HEK293 (cell line): ENCODE data around the gene RND1.
A peak's percentile ranks its signal among the peaks of the same experiment; 100 is the strongest.

Experiments used
- HOXA7 ChIP-seq: sonication (generic); formaldehyde crosslinking; IDR thresholded peaks from 2 replicates; pipeline ENCODE4 v1.8.1; 2022; ENCODE audit warnings: missing genetic modification reagents, borderline replicate concordance
- MYNN ChIP-seq: fragments of 450-650 bp; formaldehyde crosslinking; IDR thresholded peaks from 2 replicates; pipeline ENCODE4 v1.5.1; 2016; ENCODE audit warnings: missing biosample characterization, missing genetic modification characterization, borderline replicate concordance
- OSR2 ChIP-seq: fragments of 450-650 bp; formaldehyde crosslinking; IDR thresholded peaks from 2 replicates; pipeline ENCODE4 v1.5.1; 2016; ENCODE audit warnings: missing biosample characterization, missing genetic modification characterization
- PRDM10 ChIP-seq: fragments of 450-650 bp; formaldehyde crosslinking; IDR thresholded peaks from 2 replicates; pipeline ENCODE4 v1.5.1; 2016; ENCODE audit warnings: missing biosample characterization, missing genetic modification characterization
- SCRT2 ChIP-seq: fragments of 450-650 bp; formaldehyde crosslinking; IDR thresholded peaks from 2 replicates; pipeline ENCODE4 v1.5.1; 2016; ENCODE audit warnings: missing biosample characterization, missing genetic modification characterization
- ZBTB21 ChIP-seq: fragments of 450-650 bp; formaldehyde crosslinking; IDR thresholded peaks from 2 replicates; pipeline ENCODE4 v1.5.1; 2017; ENCODE audit warnings: missing biosample characterization, missing genetic modification characterization
- ZFHX2 ChIP-seq: fragments of 450-650 bp; formaldehyde crosslinking; conservative IDR thresholded peaks from 2 replicates; pipeline ENCODE4 v1.5.1; 2016; ENCODE audit warnings: missing biosample characterization, missing genetic modification characterization
- ZFP3 ChIP-seq: fragments of 450-650 bp; formaldehyde crosslinking; IDR thresholded peaks from 2 replicates; pipeline ENCODE4 v1.5.1; 2016; ENCODE audit warnings: low read depth, missing biosample characterization, missing genetic modification characterization
- ZIC2 ChIP-seq: fragments of 450-650 bp; formaldehyde crosslinking; IDR thresholded peaks from 2 replicates; pipeline ENCODE4 v1.5.1; 2016; ENCODE audit warnings: missing biosample characterization, missing genetic modification characterization
- ZNF133 ChIP-seq: fragments of 450-650 bp; formaldehyde crosslinking; IDR thresholded peaks from 2 replicates; pipeline ENCODE4 v1.5.1; 2016; ENCODE audit warnings: missing biosample characterization, missing genetic modification characterization
- ZNF221 ChIP-seq: fragments of 450-650 bp; formaldehyde crosslinking; IDR thresholded peaks from 2 replicates; pipeline ENCODE4 v1.5.1; 2017; ENCODE audit warnings: missing biosample characterization, missing genetic modification characterization, borderline replicate concordance
- ZNF302 ChIP-seq: fragments of 450-650 bp; formaldehyde crosslinking; IDR thresholded peaks from 2 replicates; pipeline ENCODE4 v1.5.1; 2016; ENCODE audit warnings: missing biosample characterization, missing genetic modification characterization, low read depth
- ZNF391 ChIP-seq: fragments of 450-650 bp; formaldehyde crosslinking; IDR thresholded peaks from 2 replicates; pipeline ENCODE4 v1.5.1; 2016; ENCODE audit warnings: low read depth, missing biosample characterization, missing genetic modification characterization, borderline replicate concordance
- ZNF560 ChIP-seq: fragments of 450-650 bp; formaldehyde crosslinking; IDR thresholded peaks from 2 replicates; pipeline ENCODE4 v1.5.1; 2017; ENCODE audit warnings: missing biosample characterization, missing genetic modification characterization, borderline replicate concordance
- ZNF561 ChIP-seq: fragments of 450-650 bp; IDR thresholded peaks from 2 replicates; pipeline ENCODE4 v1.5.1; 2018; ENCODE audit warnings: missing biosample characterization, missing genetic modification characterization, borderline replicate concordance
- ZNF624 ChIP-seq: fragments of 450-650 bp; formaldehyde crosslinking; IDR thresholded peaks from 2 replicates; pipeline ENCODE4 v1.5.1; 2017; ENCODE audit warnings: missing biosample characterization, missing genetic modification characterization
- ZNF629 ChIP-seq: fragments of 450-650 bp; formaldehyde crosslinking; IDR thresholded peaks from 2 replicates; pipeline ENCODE4 v1.5.1; 2017; ENCODE audit warnings: missing biosample characterization, missing genetic modification characterization
- ZNF660 ChIP-seq: fragments of 450-650 bp; IDR thresholded peaks from 2 replicates; pipeline ENCODE4 v1.5.1; 2018; ENCODE audit warnings: missing biosample characterization, mild to moderate bottlenecking, missing genetic modification characterization
- ZNF664 ChIP-seq: fragments of 450-650 bp; formaldehyde crosslinking; IDR thresholded peaks from 2 replicates; pipeline ENCODE4 v1.5.1; 2016; ENCODE audit warnings: missing biosample characterization, missing genetic modification characterization
- ZNF692 ChIP-seq: fragments of 450-650 bp; formaldehyde crosslinking; IDR thresholded peaks from 2 replicates; pipeline ENCODE4 v1.5.1; 2016; ENCODE audit warnings: missing biosample characterization, missing genetic modification characterization
- ZNF837 ChIP-seq: fragments of 450-650 bp; formaldehyde crosslinking; IDR thresholded peaks from 2 replicates; pipeline ENCODE4 v1.5.1; 2016; ENCODE audit warnings: missing biosample characterization, missing genetic modification characterization
- ZSCAN16 ChIP-seq: fragments of 450-650 bp; formaldehyde crosslinking; IDR thresholded peaks from 2 replicates; pipeline ENCODE4 v1.5.1; 2016; ENCODE audit warnings: missing biosample characterization, missing genetic modification characterization
- ZSCAN30 ChIP-seq: fragments of 450-650 bp; IDR thresholded peaks from 2 replicates; pipeline ENCODE4 v1.5.1; 2018; ENCODE audit warnings: missing biosample characterization, mild to moderate bottlenecking, missing genetic modification characterization, moderate library complexity
- TF ChIP-seq, protein P1 (sequence below): fragments of 450-650 bp; formaldehyde crosslinking; IDR thresholded peaks from 2 replicates; pipeline ENCODE4 v1.5.1; 2017; ENCODE audit warnings: missing biosample characterization, missing genetic modification characterization
- TF ChIP-seq, protein P2 (sequence below): fragments of 450-650 bp; formaldehyde crosslinking; IDR thresholded peaks from 2 replicates; pipeline ENCODE4 v1.5.1; 2016; ENCODE audit warnings: missing biosample characterization, missing genetic modification characterization
- TF ChIP-seq, protein P3 (sequence below): fragments of 450-650 bp; formaldehyde crosslinking; conservative IDR thresholded peaks from 2 replicates; pipeline ENCODE4 v1.5.1; 2016; ENCODE audit warnings: low read depth, missing biosample characterization, missing genetic modification characterization

The RND1 gene

GRCh38 chr12:48815126-48816110 lies 50.3 kb downstream of the RND1 start (continued):
- TF ChIP-seq ZNF692 (peak; percentile 56; the same call in 1 of the 2 replicates), ZNF221 (tag by site-specific recombination) (no peak), ZSCAN30 (tag by site-specific recombination) (peak; percentile 44; the same call in 1 of the 2 replicates), ZNF302 (tag by site-specific recombination) (no peak), ZNF664 (tag by site-specific recombination) (no peak), ZSCAN16 (no peak), ZBTB21 (tag by site-specific recombination) (no peak), SCRT2 (tag by site-specific recombination) (no peak), ZNF560 (tag by site-specific recombination) (no peak), ZNF133 (tag by site-specific recombination) (no peak), ZNF837 (tag by site-specific recombination) (no peak), ZIC2 (tag by site-specific recombination) (peak; percentile 50), ZFHX2 (tag by site-specific recombination) (peak; percentile 89), OSR2 (no peak; the same call in 1 of the 2 replicates), ZNF660 (no peak), ZFP3 (tag by site-specific recombination) (no peak), PRDM10 (tag by site-specific recombination) (peak; percentile 52), ZNF561 (tag by site-specific recombination) (no peak), MYNN (tag by site-specific recombination) (no peak), ZNF629 (peak; percentile 59; the same call in 1 of the 2 replicates), HOXA7 (no peak), ZNF391 (tag by site-specific recombination) (0 out of 2 replicates have a peak, but pooled peaks have one; percentile 25), ZNF624 (tag by site-specific recombination) (no peak)
- TF ChIP-seq, protein P1, sequence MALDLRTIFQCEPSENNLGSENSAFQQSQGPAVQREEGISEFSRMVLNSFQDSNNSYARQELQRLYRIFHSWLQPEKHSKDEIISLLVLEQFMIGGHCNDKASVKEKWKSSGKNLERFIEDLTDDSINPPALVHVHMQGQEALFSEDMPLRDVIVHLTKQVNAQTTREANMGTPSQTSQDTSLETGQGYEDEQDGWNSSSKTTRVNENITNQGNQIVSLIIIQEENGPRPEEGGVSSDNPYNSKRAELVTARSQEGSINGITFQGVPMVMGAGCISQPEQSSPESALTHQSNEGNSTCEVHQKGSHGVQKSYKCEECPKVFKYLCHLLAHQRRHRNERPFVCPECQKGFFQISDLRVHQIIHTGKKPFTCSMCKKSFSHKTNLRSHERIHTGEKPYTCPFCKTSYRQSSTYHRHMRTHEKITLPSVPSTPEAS (tag by site-specific recombination): no peak
- TF ChIP-seq, protein P2, sequence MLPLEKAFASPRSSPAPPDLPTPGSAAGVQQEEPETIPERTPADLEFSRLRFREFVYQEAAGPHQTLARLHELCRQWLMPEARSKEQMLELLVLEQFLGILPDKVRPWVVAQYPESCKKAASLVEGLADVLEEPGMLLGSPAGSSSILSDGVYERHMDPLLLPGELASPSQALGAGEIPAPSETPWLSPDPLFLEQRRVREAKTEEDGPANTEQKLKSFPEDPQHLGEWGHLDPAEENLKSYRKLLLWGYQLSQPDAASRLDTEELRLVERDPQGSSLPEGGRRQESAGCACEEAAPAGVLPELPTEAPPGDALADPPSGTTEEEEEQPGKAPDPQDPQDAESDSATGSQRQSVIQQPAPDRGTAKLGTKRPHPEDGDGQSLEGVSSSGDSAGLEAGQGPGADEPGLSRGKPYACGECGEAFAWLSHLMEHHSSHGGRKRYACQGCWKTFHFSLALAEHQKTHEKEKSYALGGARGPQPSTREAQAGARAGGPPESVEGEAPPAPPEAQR (tag by site-specific recombination): no peak
- TF ChIP-seq, protein P3, sequence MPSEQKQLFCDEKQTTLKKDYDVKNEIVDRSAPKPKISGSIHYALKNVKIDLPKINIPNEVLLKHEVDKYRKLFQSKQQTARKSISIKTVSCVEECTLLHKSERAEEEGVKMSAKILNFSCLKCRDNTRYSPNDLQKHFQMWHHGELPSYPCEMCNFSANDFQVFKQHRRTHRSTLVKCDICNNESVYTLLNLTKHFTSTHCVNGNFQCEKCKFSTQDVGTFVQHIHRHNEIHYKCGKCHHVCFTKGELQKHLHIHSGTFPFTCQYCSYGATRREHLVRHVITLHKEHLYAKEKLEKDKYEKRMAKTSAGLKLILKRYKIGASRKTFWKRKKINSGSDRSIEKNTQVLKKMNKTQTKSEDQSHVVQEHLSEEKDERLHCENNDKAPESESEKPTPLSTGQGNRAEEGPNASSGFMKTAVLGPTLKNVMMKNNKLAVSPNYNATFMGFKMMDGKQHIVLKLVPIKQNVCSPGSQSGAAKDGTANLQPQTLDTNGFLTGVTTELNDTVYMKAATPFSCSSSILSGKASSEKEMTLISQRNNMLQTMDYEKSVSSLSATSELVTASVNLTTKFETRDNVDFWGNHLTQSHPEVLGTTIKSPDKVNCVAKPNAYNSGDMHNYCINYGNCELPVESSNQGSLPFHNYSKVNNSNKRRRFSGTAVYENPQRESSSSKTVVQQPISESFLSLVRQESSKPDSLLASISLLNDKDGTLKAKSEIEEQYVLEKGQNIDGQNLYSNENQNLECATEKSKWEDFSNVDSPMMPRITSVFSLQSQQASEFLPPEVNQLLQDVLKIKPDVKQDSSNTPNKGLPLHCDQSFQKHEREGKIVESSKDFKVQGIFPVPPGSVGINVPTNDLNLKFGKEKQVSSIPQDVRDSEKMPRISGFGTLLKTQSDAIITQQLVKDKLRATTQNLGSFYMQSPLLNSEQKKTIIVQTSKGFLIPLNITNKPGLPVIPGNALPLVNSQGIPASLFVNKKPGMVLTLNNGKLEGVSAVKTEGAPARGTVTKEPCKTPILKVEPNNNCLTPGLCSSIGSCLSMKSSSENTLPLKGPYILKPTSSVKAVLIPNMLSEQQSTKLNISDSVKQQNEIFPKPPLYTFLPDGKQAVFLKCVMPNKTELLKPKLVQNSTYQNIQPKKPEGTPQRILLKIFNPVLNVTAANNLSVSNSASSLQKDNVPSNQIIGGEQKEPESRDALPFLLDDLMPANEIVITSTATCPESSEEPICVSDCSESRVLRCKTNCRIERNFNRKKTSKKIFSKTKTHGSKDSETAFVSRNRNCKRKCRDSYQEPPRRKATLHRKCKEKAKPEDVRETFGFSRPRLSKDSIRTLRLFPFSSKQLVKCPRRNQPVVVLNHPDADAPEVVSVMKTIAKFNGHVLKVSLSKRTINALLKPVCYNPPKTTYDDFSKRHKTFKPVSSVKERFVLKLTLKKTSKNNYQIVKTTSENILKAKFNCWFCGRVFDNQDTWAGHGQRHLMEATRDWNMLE: no peak
